SIG-M5 treated with dmso at 0.1 percent for 504 hours (cell line): Measurements from ENCODE around the gene C9orf50.

Experiments used
- DNase-seq: peaks from one replicate; lab custom pipeline; 2025; ENCODE audit not compliant: unreplicated experiment; lab: John Stamatoyannopoulos, UW

Gene C9orf50

GRCh38 chr9:129612815-129613519, 7.9 kb downstream of the C9orf50 start:
- no peak for DNase-seq

GRCh38 chr9:129612123-129612522, 8.8 kb downstream of the C9orf50 start:
- DNase-seq, result no peak

GRCh38 chr9:129611307-129611800, 9.5 kb downstream of the C9orf50 start:
- DNase-seq, result no peak

- DNase-seq, result peak; percentile 69
Measured at GRCh38 chr9:129610473-129611306, 10.2 kb downstream of the C9orf50 start.

GRCh38 chr9:129610213-129610472, 10.8 kb downstream of the C9orf50 start:
- no peak for DNase-seq

GRCh38 chr9:129609486-129610212, 11.3 kb downstream of the C9orf50 start:
- DNase-seq, result peak; percentile 25

- DNase-seq, result no peak
Measured at GRCh38 chr9:129608561-129609481, 12.1 kb downstream of the C9orf50 start.

GRCh38 chr9:129607027-129607387, 13.9 kb downstream of the C9orf50 start:
- DNase-seq, result no peak

- DNase-seq, result no peak
Measured at GRCh38 chr9:129606161-129607026, 14.5 kb downstream of the C9orf50 start.

GRCh38 chr9:129604766-129605163, 16.1 kb downstream of the C9orf50 start:
- no peak for DNase-seq

- no peak for DNase-seq
Measured at GRCh38 chr9:129604056-129604765, 16.7 kb downstream of the C9orf50 start.

- no peak for DNase-seq
Measured at GRCh38 chr9:129602598-129603415, 18.1 kb downstream of the C9orf50 start.

- no peak for DNase-seq
Measured at GRCh38 chr9:129601082-129601674, 19.7 kb downstream of the C9orf50 start.

- no peak for DNase-seq
Measured at GRCh38 chr9:129598089-129598596, 22.8 kb downstream of the C9orf50 start.

- DNase-seq, result no peak
Measured at GRCh38 chr9:129597355-129598088, 23.4 kb downstream of the C9orf50 start.

GRCh38 chr9:129596541-129597331, 24.2 kb downstream of the C9orf50 start:
- no peak for DNase-seq
